ENCODE measurements around the gene MX1.

The MX1 gene

GRCh38 chr21:41425954-41426675 lies at the start of gene MX1:
Gene MX1 (plus strand): TSS chr21:41426239. CDS start chr21:41432071, 5,832 bp downstream.
- no peak for DNase-seq

GRCh38 chr21:41377715-41378114 lies 48.3 kb upstream of the MX1 start:
- no peak for DNase-seq

GRCh38 chr21:41378849-41379248 lies 47.2 kb upstream of the MX1 start:
- DNase-seq: no peak

GRCh38 chr21:41379901-41380300 lies 46.1 kb upstream of the MX1 start:
- no peak for DNase-seq

- DNase-seq: no peak
Measured at GRCh38 chr21:41381731-41382130, 44.3 kb upstream of the MX1 start.

- DNase-seq: no peak
Measured at GRCh38 chr21:41387042-41387819, 38.8 kb upstream of the MX1 start.

GRCh38 chr21:41387824-41388223 lies 38.2 kb upstream of the MX1 start:
- DNase-seq: no peak

GRCh38 chr21:41388259-41388658 lies 37.8 kb upstream of the MX1 start:
- no peak for DNase-seq

GRCh38 chr21:41390043-41390639 lies 35.9 kb upstream of the MX1 start:
- DNase-seq: no peak

- no peak for DNase-seq
Measured at GRCh38 chr21:41393876-41394465, 32.1 kb upstream of the MX1 start.

GRCh38 chr21:41396558-41397075 lies 29.4 kb upstream of the MX1 start:
- DNase-seq: no peak

- DNase-seq: no peak
Measured at GRCh38 chr21:41397471-41397891, 28.6 kb upstream of the MX1 start.

- DNase-seq: no peak
Measured at GRCh38 chr21:41398251-41398650, 27.8 kb upstream of the MX1 start.

GRCh38 chr21:41398831-41399230 lies 27.2 kb upstream of the MX1 start:
- DNase-seq: no peak

- no peak for DNase-seq
Measured at GRCh38 chr21:41399246-41399800, 26.7 kb upstream of the MX1 start.

GRCh38 chr21:41402231-41402630 lies 23.8 kb upstream of the MX1 start:
- no peak for DNase-seq

- no peak for DNase-seq
Measured at GRCh38 chr21:41402796-41403195, 23.2 kb upstream of the MX1 start.

- no peak for DNase-seq
Measured at GRCh38 chr21:41403331-41403730, 22.7 kb upstream of the MX1 start.

- no peak for DNase-seq
Measured at GRCh38 chr21:41403966-41404365, 22.1 kb upstream of the MX1 start.

GRCh38 chr21:41405321-41405720 lies 20.7 kb upstream of the MX1 start:
- no peak for DNase-seq

- DNase-seq: no peak
Measured at GRCh38 chr21:41406340-41406739, 19.7 kb upstream of the MX1 start.

- no peak for DNase-seq
Measured at GRCh38 chr21:41407541-41408460, 18.2 kb upstream of the MX1 start.

Measured in NCI-H2081 treated with DMSO at 0.1 percent for 48 hours (cell line).